DMS79 (cell line): ENCODE results near the gene DOC2B.

Source experiments
- DNase-seq: peaks from one replicate; lab custom pipeline; 2025; lab: John Stamatoyannopoulos, UW

The DOC2B gene

DNA sequence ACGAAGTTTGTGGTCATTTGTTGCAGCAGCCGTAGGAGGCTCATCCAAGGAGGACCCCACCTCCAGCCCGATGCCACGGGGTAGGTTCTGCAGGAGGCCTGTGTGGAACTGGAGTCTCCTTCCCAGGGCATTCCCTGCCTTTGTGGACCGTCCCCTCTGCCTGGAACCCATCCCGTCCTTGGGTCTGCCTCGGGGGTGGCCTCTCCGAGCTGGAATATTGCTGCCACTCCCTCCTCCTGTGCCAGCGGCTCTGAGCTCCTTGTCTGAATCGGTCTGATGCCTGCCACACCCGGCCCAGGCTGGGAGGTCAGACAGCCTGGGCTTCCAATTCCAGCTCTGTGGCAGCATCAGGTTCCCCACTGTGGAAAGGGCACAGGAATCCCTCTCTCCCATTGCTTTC is 18.8 kb downstream of the DOC2B start:
- DNase-seq: no peak

DNA sequence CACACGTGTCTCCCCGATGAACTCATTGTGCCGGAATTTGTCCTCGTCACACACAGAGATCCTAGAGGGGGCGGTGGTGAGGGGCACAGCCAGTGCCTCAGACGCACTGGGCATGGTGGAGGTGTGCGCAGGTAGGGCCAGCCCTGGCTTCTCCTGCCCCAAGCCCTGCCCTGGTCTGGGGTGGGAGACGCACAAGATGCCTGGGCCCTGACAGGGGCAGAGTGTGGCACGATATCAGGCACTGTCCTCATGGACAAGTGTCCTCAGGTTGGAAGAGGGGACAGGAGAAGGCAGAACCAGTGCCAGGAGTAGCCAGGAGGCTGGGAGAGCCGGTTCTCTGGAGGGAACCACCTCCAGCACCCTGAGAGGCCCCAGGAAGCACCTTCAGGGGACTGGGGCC is 20.0 kb downstream of the DOC2B start:
- no peak for DNase-seq

DNA sequence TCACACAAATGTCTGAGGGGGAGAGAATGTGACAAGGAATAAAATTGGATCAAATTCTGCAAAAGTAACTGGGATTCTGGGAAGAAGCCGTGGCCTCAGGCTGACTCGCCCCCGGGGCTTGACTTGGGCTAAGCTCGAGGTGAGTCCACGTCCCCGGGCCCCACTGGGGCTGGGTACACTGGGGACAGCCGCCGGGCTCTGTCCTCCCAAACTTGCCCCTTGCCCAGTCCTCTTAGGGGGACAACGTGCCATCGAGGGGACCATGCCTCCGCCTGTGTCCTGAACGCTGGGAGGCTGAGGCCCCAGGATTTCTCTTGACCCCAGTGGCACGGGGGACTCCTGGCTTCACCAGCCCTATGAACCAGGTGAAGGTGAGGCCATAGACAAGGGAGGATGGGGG is 21.1 kb downstream of the DOC2B start:
- no peak for DNase-seq

DNA sequence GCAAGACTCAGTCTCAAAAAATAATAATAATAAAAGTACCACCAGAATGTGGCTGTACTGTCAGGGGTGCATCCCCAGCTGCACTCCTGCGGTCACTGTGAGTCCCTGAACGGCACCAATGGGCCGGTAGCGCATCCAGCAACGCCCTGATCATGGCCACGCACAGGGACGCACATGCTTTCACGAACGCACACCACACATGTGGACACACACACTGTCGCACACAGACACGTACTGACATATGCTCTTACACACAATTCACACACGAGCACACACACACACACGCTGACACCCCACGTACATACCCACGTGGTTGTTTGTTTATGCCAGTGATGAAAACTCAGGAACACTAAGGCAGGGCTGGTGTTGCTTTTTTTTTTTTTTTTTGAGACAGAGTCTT is 21.8 kb downstream of the DOC2B start:
- no peak for DNase-seq

DNA sequence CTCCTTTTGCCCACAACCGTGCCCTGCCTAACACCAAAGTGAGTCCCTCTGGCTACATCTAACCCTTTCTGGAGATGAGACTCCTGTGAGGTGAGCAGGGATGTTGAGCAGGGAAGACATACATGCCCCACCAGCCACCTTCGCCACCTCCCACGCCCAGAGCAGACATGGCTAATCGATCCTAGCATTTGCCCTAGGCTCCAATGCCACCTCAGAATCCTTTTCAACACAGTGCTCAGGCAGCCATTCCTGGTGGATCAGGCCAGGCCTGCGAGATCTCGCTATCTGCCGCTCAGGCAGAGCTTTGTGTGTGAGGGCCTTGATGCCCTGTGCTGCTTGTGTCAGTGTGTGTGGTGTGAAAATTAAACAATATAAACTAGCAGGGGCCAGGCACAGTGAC is 23.1 kb downstream of the DOC2B start:
- DNase-seq: no peak

DNA sequence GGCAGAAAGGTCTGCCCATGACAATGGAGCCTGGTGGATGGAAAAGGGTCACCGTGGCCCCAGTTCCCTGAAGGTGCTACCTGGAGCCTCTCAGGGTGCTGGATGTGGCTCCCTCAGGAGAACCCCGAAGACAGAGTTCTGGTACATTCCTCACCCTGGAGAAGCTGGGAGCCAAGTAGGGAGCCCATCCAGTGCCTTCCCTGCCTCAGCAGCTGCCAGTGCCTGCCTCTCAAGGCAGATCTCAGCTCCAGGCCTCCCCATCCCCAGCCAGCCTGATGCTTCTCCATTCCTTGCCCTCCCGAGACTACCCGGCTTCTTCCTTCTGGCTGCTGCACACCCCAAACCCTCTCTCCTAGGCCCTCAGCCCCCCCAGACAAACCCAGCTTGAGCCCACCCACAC is 23.5 kb downstream of the DOC2B start:
- DNase-seq: no peak

DNA sequence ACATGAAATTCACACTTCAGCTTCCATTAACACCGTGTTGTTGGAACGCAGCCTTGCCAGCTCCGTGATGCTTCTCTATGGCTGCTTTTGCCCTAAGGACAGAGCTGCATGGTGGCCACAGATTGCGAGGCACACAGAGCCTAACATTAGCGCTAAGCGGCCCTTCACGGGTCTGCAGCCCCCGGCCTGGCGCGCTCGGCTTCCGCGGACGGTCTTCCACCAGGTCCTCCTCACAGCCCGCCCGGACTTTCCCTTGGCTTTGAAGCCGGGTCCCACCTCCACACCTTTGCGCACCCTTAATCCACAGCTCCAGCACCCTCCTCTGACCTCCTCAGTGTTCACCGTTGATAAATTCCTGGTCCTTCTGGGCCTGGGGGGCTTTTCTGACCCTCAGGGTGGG is 24.5 kb downstream of the DOC2B start:
- DNase-seq: no peak

DNA sequence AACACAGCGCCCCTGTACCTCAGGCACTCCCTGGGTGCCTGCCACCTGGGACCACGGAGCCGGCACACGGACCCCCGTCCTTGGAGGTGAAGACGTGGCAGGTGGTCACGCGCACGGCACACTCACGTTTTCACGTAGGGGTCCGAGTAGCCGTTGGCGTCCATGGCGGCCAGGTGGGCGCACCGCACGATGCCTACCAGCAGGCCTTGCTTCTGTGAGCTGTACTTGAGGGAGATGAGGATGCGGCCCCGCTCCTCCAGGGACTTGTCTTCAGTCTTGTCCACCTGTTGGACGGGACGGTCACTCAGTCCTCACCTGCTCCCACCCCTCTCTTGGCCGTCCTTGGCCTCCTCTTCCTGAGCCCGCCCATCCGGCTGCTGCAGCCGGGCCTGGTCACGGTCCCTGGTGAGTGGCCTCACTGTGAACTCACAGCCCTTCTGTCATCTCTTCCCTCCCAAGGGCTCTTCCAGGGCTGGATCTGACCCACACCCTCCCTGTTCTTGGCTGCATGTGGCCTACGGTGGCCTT is 25.3 kb downstream of the DOC2B start:
- no peak for DNase-seq

DNA sequence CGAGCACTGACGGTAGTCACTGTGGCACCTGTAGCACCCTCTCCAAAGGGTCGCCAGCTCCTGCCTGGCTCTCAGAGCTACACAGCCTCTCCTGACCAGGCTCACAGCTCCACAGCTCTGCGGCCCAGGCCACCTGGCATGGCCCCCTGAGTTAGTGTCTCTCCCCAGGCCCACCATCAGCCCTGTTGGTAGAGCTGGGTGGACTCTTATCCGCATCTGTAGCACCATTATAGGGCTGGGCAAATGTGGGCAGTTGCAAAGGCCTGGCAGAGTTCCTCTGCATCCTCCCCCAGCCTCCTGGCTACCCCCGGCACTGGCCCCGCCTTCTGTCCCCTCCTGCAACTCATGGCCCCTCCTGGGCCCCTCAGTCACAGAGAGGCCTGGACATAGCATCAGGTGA is 25.9 kb downstream of the DOC2B start:
- DNase-seq: no peak

DNA sequence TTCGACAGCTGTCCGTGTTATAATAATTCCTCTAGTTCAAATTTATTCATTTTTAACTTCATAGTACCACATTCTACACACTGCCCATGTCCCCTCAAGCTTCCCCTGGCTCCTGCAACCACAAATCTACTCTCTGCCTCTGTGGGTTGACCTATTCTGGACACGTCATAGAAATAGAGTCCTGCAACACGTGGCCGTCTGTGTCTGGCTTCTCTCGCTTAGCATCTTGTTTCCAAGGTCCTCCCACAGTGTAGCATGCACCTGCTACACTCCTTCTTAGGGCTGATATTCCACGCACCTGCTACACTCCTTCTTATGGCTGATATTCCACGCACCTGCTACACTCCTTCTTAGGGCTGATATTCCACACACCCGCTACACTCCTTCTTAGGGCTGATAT is 27.6 kb downstream of the DOC2B start:
- DNase-seq: no peak

DNA sequence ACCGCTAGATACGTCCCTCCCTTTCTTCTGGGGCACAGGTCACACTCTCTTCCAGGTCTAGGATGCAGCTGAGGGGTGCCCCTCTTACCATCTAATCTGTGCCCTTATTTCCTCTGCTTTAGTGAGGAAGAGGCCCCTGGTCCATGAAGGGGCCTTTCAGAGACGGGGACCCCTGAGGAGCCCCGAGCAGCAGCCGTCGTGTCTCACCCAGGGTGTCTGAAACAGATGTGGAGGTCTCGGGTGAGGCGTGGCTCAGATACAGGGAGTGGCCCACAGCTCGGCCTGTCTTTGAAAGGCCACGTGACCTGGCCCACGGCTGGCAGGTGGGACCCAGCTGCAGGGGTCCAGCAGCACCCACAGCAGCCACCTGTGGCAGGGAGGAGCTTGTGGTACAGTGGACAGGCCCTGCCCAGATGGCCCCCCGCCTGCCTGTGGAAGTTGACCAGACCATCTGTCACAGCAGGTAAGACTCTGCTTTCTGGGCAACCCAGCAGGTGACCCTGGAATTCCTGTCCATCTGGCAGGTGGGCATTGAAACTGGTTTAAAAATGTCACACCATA is 28.5 kb downstream of the DOC2B start:
- no peak for DNase-seq

DNA sequence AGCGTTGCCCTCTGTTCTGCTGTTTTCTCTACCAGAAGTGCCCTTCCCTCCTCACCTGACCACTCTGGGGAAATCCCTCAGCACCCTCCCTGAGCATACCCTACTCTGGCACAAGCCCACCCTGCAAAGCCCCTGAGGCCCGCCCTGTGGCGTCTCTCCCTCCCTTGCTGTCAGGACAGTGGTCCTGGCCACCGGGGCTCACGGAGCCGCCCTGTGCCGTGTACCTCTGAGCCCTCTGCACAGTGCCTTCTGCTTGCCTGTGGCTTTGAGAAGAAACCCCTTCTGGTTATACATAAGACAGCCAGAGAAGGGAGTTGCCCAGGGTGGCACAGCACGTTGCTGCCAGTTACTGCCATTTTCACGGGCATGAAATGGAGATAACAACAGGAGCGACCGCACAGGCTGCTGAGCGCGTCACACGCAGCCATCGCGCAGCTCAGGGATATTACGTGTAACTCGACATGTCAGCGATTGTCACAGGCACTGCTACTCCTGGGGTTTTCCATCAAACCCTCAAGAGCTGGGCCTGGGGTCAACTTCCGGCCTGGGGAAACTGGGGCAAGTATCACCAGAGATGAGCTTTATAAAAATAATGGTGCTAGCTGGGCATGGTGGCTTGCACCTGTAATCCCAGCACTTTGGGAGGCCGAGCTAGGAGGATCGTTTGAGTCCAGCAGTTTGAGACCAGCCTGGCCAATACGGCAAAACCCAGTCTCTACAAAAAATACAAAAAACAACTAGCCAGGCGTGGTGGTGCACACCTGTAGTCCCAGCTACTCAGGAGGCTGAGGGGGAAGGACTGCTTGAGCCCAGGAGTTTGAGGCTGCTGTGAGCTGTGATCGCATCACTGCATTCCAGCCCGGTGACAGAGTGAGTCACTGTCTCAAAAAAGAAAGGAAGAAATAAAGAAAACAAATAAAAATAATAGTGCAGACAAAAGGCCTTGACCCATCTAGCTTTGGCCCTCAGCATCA is 29.3 kb downstream of the DOC2B start:
- DNase-seq: no peak

DNA sequence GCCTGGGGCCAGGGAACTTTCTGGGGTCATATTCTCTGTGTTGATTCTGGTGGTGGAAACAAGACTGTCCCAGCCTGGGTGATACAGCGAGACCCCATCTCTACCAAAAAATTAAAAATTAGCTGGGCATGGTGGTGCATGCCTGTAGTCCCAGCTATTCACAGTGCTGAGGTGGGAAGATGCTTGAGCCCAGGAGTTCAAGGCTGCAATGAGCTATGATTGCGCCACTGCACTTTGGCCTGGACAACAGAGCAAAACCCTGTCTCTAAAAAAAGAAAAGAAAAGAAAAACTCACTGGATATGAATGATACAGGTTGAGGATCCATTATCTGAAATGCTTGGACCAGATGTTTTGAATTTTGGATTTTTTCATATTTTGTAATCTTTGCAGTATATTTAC is 30.4 kb downstream of the DOC2B start:
- DNase-seq: no peak

DNA sequence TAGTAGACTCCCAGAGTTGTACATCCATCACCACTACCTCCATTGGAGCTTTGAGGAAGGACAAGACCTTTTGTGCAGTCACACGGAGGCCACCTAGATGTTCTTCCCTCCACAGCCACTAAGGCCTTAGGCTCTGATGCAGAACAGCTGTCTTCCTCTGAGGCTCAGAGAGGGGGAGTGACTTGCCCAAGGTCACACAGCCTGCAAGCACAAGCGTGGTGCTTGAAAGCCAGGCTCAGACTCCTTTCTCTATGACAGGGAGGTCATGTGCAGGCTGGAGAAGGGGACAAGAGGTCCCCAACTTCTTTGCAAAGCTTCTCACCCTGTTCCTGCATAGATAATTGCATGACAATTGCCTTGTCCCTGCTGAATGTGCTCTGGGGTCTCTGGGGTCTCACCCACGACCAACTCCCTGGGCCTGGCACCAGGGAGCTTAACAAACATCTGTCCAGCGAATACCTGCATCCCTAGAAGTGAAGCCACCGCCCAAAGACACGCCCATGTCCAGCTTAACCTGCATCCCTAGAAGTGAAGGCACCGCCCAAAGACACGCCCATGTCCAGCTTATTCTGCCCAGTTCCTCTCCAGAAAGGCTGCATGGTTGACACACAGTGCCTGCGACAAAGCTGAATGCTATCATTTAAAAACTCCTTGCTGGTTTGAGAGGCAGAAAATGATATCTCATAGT is 31.4 kb downstream of the DOC2B start:
- DNase-seq: no peak

DNA sequence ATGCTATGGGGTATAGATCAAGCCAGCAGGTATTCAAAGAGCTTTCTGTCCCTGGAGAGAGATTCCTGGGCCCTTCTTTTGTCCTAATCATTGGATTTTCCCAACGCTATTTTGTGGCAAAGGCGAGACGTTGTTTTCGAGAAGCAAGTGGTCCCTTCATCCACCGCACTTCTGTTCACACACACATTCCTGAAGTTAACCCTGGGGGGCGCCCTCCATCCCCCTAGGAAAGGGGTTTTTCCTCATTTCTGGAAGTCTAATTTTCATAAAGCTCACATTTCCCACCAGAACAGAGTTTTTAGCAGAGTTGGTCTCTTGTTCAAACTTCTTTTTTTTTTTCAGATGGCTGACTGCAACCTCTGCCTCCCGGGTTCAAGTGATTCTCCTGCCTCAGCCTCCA is 32.2 kb downstream of the DOC2B start:
- no peak for DNase-seq

DNA sequence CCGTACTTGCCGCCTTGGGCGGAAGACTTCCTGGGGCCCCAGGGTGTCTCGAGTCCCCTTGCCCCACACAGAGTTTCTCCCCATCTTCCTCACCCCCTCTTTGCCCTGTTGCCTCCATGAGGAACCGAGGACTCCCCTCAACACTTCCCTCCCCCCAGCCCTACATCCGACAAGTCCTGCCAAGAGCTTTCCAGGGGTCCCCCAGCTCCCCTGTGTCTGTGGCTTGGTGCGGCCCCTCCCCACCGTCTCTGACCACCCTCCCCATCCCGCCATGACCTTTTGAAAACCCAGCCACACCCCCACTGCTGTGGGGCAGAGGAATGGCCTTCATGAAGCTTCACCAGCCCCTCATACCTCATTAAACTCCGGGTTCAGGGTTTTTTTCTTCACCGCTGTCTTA is 32.7 kb downstream of the DOC2B start:
- no peak for DNase-seq

DNA sequence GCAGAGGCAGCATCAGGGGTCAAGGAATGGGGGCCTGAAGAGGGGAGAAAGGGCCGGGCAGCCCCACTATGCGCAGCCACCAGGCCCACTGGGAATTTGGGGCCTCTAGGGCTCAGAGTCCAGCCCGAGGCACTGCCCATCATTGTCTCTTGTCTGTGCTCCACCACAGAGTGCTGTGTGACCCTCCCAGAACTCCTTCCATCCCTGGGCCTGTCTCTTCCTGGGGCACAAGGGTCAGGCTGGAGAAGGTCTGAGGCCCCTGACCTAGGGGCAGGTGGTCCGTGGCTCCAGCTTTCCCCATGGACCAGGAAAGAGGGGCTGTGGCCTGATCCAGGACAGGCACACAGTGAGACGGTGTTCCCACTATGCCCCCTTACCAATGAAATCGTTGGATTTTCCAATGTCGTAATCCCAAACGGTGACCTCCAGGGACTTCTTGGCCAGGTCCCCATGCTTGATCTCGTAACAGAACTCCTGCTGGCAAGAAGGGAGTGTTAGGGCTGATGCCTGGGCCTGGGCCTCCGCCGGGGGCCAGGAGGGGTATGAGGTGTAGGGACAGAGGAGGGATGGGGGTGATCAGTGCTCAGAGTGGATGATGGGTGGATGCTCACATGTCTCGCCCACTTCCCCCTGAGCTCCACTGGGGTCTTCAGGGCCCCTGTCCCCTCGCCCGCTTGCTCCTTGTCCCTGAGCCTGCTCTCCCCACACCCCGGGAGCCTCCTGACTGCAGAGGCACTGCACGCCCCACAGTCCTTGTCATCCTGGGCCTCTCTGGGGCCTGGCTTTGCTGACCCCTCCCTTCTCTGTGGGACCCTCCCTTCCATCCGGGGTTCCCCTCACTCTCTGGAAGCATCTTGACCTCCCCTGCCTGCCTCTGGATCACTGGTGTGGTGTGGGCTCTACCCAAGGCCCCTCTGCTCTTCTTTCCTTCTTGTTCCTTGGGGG is 33.4 kb downstream of the DOC2B start:
- no peak for DNase-seq

DNA sequence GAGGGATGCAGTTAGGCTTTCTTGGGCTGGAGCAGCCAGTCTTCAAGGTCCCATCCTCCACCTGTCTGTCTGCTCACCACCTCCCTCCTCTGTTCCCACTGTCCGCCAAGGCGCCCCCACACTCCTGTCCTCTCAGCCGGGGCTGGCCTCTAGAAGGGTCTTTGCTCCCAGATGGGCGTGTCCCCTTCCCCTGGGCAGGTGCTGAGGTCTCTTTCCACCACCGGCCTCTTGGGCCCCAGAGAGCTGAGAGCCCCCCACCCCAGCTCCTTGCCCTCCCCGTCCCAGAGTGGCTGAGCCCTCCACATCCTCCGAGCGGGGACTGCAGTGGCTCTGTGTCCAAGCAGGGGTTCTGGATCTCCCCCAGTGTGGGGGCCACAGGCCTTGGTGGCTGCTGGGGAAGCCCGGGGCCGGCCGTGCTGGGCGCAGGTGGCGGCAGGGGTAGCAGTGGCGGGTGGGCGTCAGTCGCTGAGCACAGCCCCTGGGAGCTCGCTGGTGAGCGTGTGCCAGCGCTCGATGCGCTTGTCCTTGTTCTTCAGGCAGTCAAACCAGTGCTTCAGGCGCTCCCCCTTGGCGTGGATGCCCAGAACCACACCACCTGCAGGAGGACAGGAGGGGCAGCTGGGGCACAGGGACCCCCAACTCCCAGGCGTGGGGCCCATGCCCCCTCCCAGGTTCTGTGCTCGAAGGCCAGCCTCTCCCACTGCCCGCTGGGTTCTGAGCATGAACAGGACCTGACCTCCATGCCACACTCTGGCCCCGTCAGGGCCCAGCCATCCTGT is 34.3 kb downstream of the DOC2B start:
- DNase-seq: no peak

DNA sequence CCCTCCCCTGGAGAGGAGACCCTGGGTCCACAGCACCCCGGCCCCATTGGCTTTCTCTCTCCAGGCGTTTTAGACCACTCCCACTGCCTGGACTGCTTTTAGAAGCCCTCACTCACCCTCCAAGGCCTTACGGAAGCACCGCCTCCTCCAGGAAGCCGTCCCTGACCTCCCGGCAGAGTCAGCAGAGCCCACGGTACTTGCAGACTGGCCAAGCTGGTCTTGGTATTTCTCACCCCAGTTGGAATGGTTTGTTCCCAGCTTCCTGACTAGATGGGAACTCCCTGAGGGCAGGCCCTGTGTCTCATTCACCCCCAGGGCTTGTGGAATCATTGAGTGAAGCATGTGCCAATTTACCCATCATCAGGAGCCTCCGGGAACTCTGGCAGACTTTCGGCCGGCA is 34.9 kb downstream of the DOC2B start:
- no peak for DNase-seq

DNA sequence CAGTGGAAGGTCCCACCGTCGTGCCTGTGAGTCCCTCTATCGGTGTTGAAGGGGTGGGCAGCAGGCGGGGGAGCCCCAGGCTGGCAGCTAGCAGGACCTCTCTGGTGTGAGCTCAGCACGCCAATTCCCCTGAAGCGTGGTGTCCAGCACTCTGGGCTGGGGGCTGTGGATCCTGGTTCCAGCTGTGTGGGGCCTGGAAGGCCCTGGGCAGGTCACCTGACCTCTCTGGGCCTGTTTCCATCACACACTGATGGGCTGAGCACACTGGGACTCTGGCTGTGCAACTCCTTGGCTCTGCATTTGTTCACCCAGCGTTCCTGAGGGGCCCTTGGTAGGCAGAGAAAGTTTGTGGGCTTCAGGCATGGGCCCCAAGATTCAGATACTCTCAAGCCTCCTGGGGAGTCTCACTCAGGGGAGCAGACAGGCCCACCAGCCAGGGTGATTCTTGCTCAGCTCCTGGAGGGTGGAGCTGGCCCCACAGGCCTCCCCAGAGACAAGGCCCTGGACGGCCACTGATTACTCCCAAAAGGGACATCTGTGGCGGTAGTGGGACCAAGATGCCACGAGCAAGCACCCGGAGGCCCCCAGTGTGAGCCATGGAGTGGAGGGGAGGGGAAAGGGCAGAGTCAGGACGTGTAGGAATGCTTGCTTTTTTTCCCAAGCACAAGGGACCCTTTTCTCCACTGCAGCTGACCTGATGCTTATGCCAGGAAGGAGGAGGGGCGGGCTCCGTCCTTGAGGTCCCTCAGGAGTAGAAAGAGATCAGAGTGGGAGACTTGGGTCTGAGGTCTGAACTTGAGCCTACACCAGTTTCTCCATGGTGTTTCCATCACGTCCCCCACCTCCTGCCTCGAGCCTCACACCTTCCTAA is 35.5 kb downstream of the DOC2B start:
- DNase-seq: no peak
